OCI-LY7 (cell line): ENCODE results near the gene LSAMP.

ENCODE experiments used
- CTCF ChIP-seq: fragments of 200-600 bp; sonication (generic); conservative IDR thresholded peaks from 2 replicates; pipeline ENCODE4 v1.5.1; 2014; ENCODE audit warnings: mild to moderate bottlenecking, antibody characterized with exemption, low read length, moderate library complexity, mixed read lengths
- EZH2phosphoT487 ChIP-seq: fragments of 200-600 bp; sonication (generic); IDR thresholded peaks from 2 replicates; pipeline ENCODE4 v1.6.1; 2018; ENCODE audit warnings: low read depth, borderline replicate concordance, mild to moderate bottlenecking, mixed run types, antibody characterized with exemption, low read length, moderate library complexity, mixed read lengths

GRCh38 chr3:116356056-116356455 is 89.2 kb downstream of the LSAMP start:
- TF ChIP-seq CTCF (no peak), EZH2phosphoT487 (no peak)
